Motor neuron (in vitro differentiated cells): ENCODE results near the gene PANX1. TPM values are rescaled to one million over a fixed set of nuclear protein-coding genes. Genes with fewer than 3 reads are reported as not detected.
A peak's percentile ranks its signal among the peaks of the same experiment; 100 is the strongest.

ENCODE experiments used
- ATAC-seq, 8 experiments: fragments of 200-7000 bp; cut with Tn5 transposase; replicated peaks in 6 of 8; 2 replicates each; pipeline ENCODE4 v1.8.0; 2021; ENCODE audit warnings: mild to moderate bottlenecking in 8 of 8, moderate library complexity in 8 of 8
- H3K27ac ChIP-seq, 2 donors: fragments of 250-450 bp; sonication (Bioruptor Pico); 2 replicates each; pipeline ENCODE4 v1.9.0; 2021; ENCODE audit warnings: antibody characterized with exemption in 2 of 2, mild to moderate bottlenecking in 2 of 2, moderate library complexity in 1 of 2
- H3K4me1 ChIP-seq, 2 donors: fragments of 250-450 bp; sonication (Bioruptor Pico); replicated peaks in 1 of 2; 2 replicates each; pipeline ENCODE4 v1.6.1; 2021; ENCODE audit warnings: antibody characterized with exemption in 2 of 2, mild to moderate bottlenecking in 2 of 2, moderate library complexity in 1 of 2
- H3K4me3 ChIP-seq, 5 donors: fragments of 250-450 bp; sonication (Bioruptor Pico); 2 replicates each; pipeline ENCODE4 v1.9.0; 2021; ENCODE audit warnings: antibody characterized with exemption in 5 of 5, mild to moderate bottlenecking in 5 of 5, moderate library complexity in 4 of 5
- WGBS, 10 experiments: fragments of 450-650 bp; shearing (Covaris generic); methylation state at CpG; one replicate each; pipeline ENCODE4 v1.0.0; 2022; 5-methylcytosine and 5-hydroxymethylcytosine counted together
- in situ Hi-C, 9 experiments: fragments of 400-800 bp; cut with MboI; loops; one replicate each; pipeline ENCODE4 v1.15.0; 2021; ENCODE audit warnings: low sequenced_read_pairs in 9 of 9, low pct_unique_long_range_greater_than_20kb in 2 of 9; ENCODE audit not compliant: unreplicated experiment in 9 of 9
- total RNA-seq, 8 experiments: library from RNA; unstranded; fragments of 300-600 nt; gene quantifications; 2 replicates each; pipeline versions ENCODE4 v1.2.3 to v1.2.4, GENCODE V29; 2022

PANX1 gene
- total RNA-seq, 8 experiments from 2014 or later: 15.0 to 49.8 (median 28.3) TPM

DNA sequence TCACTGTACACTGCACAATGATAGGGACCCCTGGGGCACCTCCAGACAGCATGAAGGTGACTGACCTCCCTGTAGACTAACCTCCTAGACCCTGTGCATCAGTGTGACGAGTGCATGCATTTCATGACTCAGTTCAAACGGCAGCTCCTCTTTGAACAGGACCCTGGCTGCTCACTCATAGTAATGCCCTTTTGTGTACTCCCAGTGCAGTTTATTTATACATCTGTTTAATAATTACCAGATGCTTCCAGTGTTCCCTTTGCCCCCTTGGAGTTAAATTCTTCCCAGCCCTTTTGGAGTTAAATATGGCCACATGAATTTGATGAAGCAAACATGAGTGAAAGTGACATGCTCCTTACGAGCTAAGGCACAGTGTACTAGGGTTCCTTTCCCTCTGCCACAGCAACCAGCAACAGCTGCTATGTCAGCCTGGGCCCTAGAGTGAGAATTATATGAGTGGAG lies 72.4 kb downstream of the PANX1 start:
- no peak overlapping the region for H3K27ac ChIP-seq
- WGBS, 10 experiments: 6 to 71% (median 17%) methylated on average over 1 to 3 of the region's 3 CpGs; no CpG with 5 or more reads in 3 of the 10 experiments
- peak in 4 of 8 experiments; percentile 14 to 70 (median 37) for ATAC-seq
- in situ Hi-C loops: no loop called here
- no peaks in the 10 kb centered on the region for H3K4me1 ChIP-seq
- no peak overlapping the region for H3K4me3 ChIP-seq

DNA sequence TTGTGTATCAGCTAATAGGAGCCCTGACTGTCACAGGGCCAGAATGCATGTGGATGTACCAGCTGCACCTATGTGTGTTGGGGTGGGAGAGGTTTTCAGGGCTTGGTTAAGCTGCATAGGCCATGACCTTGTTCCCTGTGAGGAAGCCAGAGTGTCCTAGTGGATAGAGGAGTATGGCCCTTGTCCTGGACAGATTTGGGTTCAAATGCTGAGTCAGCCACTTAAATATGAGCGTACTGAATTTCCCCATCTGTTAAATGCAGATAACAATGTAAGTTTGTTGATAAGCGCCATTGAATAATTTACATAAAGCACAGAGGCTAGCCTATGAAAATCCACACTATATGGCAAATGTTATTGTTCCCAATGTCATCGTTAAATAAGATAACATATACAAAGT lies 74.4 kb downstream of the PANX1 start:
- no peaks in the 10 kb centered on the region for H3K4me1 ChIP-seq
- ATAC-seq: no peak
- in situ Hi-C loops: no loop called here
- 67 to 100% (median 91%) methylated on average over 1 to 3 of the region's 3 CpGs; no CpG with 5 or more reads in 1 of the 10 experiments for WGBS, 10 experiments
- H3K4me3 ChIP-seq: no peak overlapping the region
- no peak overlapping the region for H3K27ac ChIP-seq

DNA sequence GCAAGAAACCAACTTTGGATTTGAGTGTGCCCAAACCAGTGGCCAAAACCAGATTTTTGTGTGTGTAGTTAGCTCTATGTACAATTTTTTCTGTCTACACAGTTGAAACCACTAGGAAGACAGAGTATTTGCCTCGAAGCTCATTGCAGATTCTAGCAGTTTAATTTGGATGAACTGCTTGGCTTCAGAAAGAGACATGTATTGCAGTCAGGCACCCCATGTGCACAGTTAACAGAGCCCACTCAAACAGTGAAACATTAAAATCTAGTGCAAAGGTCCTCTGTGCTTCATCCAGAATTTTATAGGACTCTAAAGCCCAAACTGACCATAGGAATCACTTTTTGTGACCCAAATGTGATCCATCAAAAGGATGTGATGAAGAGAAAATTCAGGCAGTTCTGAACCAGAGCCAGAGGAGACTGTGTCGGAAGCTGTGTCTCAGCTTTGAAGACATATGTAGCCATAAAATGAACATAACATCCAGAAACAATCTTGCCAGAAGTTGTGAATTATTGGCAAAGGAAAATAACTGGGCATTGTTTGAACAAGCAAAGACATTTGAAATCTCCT lies 82.7 kb downstream of the PANX1 start:
- WGBS, 10 experiments: 22 to 80% (median 70%) methylated on average over 1 to 2 of the region's 2 CpGs; no CpG with 5 or more reads in 2 of the 10 experiments
- no peak overlapping the region for H3K27ac ChIP-seq
- no peak overlapping the region for H3K4me3 ChIP-seq
- in situ Hi-C loops: no loop called here
- ATAC-seq: no peak
- H3K4me1 ChIP-seq: no peaks in the 10 kb centered on the region

DNA sequence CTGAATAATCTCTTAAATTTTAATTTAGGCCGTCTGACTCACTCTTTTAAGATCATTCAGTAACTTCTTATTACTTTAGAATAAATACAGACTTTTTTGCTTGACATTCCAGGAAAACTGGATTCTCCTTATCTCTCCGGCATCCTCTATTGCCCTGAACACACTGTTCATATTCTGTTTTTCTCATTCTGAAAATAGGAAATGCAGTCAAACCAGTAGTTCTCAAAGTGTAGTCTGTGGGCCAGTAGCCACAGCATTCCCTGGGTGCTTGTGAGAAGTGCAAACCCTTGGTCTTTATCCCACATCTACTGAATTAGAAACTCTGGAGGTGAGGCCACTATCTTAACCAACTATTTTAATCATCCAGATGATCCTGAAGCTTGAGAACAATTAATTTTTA lies 84.3 kb downstream of the PANX1 start:
- Histone ChIP-seq H3K27ac (no peak overlapping the region), H3K4me1 (no peaks in the 10 kb centered on the region), H3K4me3 (no peak overlapping the region)
- in situ Hi-C loops: no loop called here
- no peak for ATAC-seq
- 43 to 100% (median 80%) methylated on average over 1 to 2 of the region's 2 CpGs; no CpG with 5 or more reads in 1 of the 10 experiments for WGBS, 10 experiments

DNA sequence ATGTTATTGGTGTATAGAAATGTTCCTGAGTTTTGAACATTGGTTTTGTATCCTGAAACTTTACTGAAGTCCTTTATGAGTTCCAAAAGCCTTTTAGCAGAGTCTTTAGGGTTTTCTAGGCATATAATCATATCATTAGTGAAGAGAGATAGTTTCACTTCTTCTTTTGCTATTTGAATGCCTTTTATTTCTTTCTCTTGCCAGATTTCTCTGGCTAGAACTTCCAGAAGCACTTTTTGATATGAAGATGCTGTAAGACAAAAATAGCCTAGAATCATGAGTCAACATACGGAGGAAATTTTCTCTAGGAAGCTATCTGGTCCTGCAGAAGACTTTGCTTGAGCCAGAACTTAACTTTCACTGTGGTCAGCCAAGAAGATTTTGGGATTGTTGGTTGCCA lies 89.1 kb downstream of the PANX1 start:
- in situ Hi-C loops: no loop called here
- ATAC-seq: no peak
- Histone ChIP-seq H3K4me1 (no peaks in the 10 kb centered on the region), H3K4me3 (no peak overlapping the region), H3K27ac (no peak overlapping the region)
- 13 to 80% (median 67%) methylated on average over 1 of the region's 1 CpG; no CpG with 5 or more reads in 5 of the 10 experiments for WGBS, 10 experiments

DNA sequence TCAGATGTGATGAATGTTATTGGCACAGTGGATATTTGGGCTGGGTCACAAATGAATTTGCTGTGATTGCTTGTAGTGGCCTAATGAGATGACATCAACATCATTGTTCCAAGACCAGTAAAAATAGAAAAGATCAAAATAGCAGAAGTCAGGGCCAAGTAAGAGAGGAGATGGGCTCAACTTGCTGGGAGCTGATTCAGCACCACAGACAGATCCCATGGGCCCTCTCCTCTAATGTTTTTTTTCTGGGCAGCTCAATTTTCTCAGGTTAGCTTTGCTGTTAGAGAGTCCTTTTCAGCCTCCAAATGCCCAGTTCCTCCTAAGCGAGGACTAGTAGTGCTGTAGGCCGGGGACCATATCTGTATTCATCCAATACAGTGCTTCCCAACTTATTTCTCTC lies 89.7 kb downstream of the PANX1 start:
- in situ Hi-C loops: no loop called here
- ATAC-seq: no peak
- Histone ChIP-seq H3K4me3 (no peak overlapping the region), H3K27ac (no peak overlapping the region), H3K4me1 (no peaks in the 10 kb centered on the region)
- 60 to 100% (median 80%) methylated on average over 1 to 2 of the region's 2 CpGs; no CpG with 5 or more reads in 3 of the 10 experiments for WGBS, 10 experiments

DNA sequence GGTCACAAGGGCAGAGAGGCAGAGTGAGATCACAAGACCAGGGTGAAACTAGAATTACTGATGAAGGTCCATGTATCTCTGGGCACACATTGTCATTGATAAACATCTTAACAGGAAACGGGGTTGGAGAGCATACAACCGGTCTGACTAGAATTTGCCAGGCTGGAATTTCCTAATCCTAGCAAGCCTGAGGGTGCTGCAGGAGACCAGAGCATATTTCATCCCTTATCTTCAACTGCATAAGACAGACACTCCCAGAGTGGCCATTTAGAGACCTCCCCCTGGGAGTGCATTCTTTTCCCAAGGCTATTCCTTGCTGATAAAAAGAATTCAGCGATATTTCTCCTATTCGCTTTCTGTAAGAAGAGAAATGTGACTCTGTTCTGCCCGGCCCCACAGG lies 91.1 kb downstream of the PANX1 start:
- WGBS, 10 experiments: 33 to 100% (median 84%) methylated on average over 1 to 4 of the region's 5 CpGs; no CpG with 5 or more reads in 2 of the 10 experiments
- Histone ChIP-seq H3K4me1 (no peaks in the 10 kb centered on the region), H3K4me3 (no peak overlapping the region), H3K27ac (no peak overlapping the region)
- ATAC-seq: no peak
- in situ Hi-C loops: no loop called here

DNA sequence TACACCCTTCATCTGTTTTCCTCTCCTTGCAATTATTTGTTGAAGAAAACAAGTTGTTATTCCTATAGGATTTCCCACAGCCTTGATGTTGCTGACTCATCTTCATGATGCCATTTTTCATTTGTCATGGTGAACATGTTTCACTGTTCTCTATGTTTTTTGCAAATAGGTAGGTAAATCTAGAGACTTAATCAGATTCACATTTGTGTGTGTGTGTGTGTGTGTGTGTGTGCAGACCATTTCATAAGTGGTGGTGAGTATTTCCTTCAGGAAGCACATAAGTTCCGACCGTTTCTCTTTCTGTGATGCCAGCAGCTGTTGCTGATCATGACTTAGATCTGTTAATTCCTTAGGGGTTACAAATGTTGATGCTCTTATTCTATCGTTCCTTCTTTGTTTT lies 95.4 kb downstream of the PANX1 start:
- H3K4me3 ChIP-seq: no peak overlapping the region
- in situ Hi-C loops: no loop called here
- 0 to 81% (median 50%) methylated on average over 1 to 3 of the region's 3 CpGs; no CpG with 5 or more reads in 1 of the 10 experiments for WGBS, 10 experiments
- no peak overlapping the region for H3K27ac ChIP-seq
- H3K4me1 ChIP-seq: no peaks in the 10 kb centered on the region
- ATAC-seq: no peak

Other genes starting within 250 kb of the PANX1 start
- gene HEPHL1, start 107.5 kb upstream of the PANX1 start, total RNA-seq: under 1 TPM in 6 of 8 experiments, not detected in 2; under 0.01 to 0.14 (median 0.09) TPM
- gene IZUMO1R, start 175.7 kb downstream of the PANX1 start, total RNA-seq: not detected